Kidney (tissue), 14 donors: Measurements from ENCODE around the gene EMP1. TPM values are rescaled to one million over a fixed set of nuclear protein-coding genes. Genes with fewer than 3 reads are reported as not detected.

Experiments used
- DNase-seq, 5 donors: peaks; one replicate each; pipeline ENCODE4 v3.0.0-alpha.2; 2013 to 2020
- FAIRE-seq: peaks from 2 replicates; lab custom pipeline; 2012; peaks lifted over from hg19 to GRCh38; lab: Jason Lieb, UNC
- H3K27ac ChIP-seq, 2 donors: one replicate each; pipeline ENCODE4 v1.7.0; 2013; ENCODE audit warnings: low read depth in 2 of 2, low read length in 2 of 2, inconsistent platforms in 1 of 2
- H3K27me3 ChIP-seq: one replicate; pipeline ENCODE4 v1.7.1; 2013; ENCODE audit warnings: low read length, inconsistent platforms; ENCODE audit not compliant: control insufficient read depth, insufficient read depth
- H3K36me3 ChIP-seq, 3 donors: one replicate each; pipeline versions ENCODE4 v1.7.0 to v1.7.1; 2013; ENCODE audit warnings: low read length in 3 of 3, control low read depth in 1 of 3, inconsistent platforms in 1 of 3; ENCODE audit not compliant: insufficient read depth in 3 of 3, control insufficient read depth in 2 of 3
- H3K4me1 ChIP-seq, 3 donors: one replicate each; pipeline versions ENCODE4 v1.7.0 to v1.7.1; 2013; ENCODE audit warnings: low read length in 3 of 3, inconsistent platforms in 1 of 3, low read depth in 1 of 3; ENCODE audit not compliant: control insufficient read depth in 2 of 3, insufficient read depth in 2 of 3
- H3K4me3 ChIP-seq, 3 donors: one replicate each; pipeline versions ENCODE4 v1.7.0 to v1.8.1; 2013; ENCODE audit warnings: low read length in 3 of 3, control low read depth in 1 of 3, inconsistent platforms in 1 of 3
- H3K9ac ChIP-seq, 3 donors: one replicate each; pipeline versions ENCODE4 v1.7.0 to v1.7.1; 2013; ENCODE audit warnings: low read length in 3 of 3, control low read depth in 1 of 3, inconsistent platforms in 1 of 3
- H3K9me3 ChIP-seq, 3 donors: one replicate each; pipeline versions ENCODE4 v1.7.0 to v1.7.1; 2013; ENCODE audit warnings: low read length in 3 of 3, control low read depth in 1 of 3, inconsistent platforms in 1 of 3; ENCODE audit not compliant: control insufficient read depth in 2 of 3, insufficient read depth in 1 of 3
- intact Hi-C: fragments of 100-400 bp; cut with DNase I; formaldehyde crosslinking; loops from one replicate; pipeline ENCODE4 v1.11.1; 2022
- polyA plus RNA-seq: library from polyadenylated mRNA; stranded (reverse); fragments of 350-450 nt; fragmentation: Illumina TruSeq; extraction: RNeasy Lipid Tissue Mini Kit (QIAGEN cat#74804); gene quantifications from one replicate; pipeline ENCODE4 v1.2.3, GENCODE V29; 2014; ENCODE audit warnings: low read depth, low replicate concordance; ENCODE audit not compliant: insufficient read depth
- total RNA-seq: library from RNA; stranded (reverse); fragmentation: NEBNext Ultra II Directional; extraction: Animal tissue kit (Norgen Biotek cat#: 25700); gene quantifications from one replicate; pipeline ENCODE4 v1.2.1, GENCODE V29; 2021
- TF ChIP-seq, protein P1 (sequence below): IDR thresholded peaks from 3 replicates; pipeline ENCODE4 v1.5.1; 2012; ENCODE audit warnings: mild to moderate bottlenecking, moderate library complexity, borderline replicate concordance; ENCODE audit not compliant: insufficient read depth; ENCODE audit errors: extremely low read depth
- donor health status: control.
- donor health status: control.
- donor health status: control.
- donor health status: control.
- donor health status: control.
- donor health status: DM: yes; HTN: yes; CAD: no.
- donor health status: Normal renal cell carcinoma (clear cell type).

Gene EMP1
- total and polyA plus RNA-seq, 2 donors from 2014 or later: 45.1 to 431 TPM

DNA sequence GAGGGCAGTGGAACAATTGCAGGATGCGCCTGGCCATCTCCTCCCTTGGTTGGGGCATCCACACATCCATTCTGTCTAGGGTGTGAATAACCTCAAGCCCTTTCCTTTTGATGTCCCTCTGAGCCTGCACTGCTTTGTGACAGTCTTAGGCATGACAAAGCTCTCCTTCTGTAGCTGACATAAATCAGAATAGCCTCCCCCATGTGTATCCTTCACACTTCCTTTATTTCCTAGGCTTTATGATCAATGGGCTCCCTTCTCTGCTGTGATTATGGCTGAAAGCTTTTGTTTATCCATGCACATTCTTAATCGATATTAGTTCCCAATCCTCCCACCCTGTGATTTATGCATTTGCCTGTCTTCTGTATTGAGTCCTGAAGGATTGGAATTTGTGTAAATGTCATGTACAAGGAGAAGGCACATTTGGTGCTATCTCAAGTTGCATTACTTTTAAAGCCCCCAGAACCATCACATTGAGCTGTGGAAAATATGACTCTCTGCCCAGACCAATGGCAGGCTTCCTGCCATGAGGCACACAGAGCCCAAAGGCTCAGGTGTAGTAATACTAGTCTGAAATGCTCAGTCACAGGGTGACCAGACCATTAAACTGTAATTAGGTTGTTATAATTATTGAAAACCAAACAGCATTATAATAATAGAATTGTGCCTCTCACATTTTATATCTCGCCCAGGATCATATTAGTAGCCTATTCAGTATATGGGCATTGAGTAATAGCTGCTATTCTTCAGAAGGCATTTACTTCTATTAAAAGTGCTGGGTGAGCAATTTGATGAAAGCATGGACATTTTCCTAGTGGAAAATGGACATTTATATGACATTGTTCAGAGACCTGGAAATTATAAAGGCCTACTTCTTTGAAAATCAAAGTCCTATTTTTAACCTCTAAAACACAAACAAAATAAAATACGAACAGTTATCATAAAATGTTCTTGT, 14.0 kb downstream of the EMP1 start:
- TF ChIP-seq, protein P1, sequence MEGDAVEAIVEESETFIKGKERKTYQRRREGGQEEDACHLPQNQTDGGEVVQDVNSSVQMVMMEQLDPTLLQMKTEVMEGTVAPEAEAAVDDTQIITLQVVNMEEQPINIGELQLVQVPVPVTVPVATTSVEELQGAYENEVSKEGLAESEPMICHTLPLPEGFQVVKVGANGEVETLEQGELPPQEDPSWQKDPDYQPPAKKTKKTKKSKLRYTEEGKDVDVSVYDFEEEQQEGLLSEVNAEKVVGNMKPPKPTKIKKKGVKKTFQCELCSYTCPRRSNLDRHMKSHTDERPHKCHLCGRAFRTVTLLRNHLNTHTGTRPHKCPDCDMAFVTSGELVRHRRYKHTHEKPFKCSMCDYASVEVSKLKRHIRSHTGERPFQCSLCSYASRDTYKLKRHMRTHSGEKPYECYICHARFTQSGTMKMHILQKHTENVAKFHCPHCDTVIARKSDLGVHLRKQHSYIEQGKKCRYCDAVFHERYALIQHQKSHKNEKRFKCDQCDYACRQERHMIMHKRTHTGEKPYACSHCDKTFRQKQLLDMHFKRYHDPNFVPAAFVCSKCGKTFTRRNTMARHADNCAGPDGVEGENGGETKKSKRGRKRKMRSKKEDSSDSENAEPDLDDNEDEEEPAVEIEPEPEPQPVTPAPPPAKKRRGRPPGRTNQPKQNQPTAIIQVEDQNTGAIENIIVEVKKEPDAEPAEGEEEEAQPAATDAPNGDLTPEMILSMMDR: no peak
- Histone ChIP-seq H3K36me3 (peaks cover 0 to 18% (median 0%) of the 10 kb centered on the region in 3 donors), H3K27ac (no peak overlapping the region), H3K9me3 (no peaks in the 10 kb centered on the region), H3K9ac (no peak overlapping the region), H3K27me3 (no peaks in the 10 kb centered on the region), H3K4me1 (peaks cover 0 to 8% (median 6%) of the 10 kb centered on the region in 3 donors), H3K4me3 (no peak overlapping the region)
- intact Hi-C loops: loop anchor here (5.0 kb wide), 2 partner anchors 113 to 293 kb away; no protein-coding TSS in a partner anchor
- FAIRE-seq: no peak
- peak in 3 of 5 donors; percentile 41 to 66 (median 65) for DNase-seq

DNA sequence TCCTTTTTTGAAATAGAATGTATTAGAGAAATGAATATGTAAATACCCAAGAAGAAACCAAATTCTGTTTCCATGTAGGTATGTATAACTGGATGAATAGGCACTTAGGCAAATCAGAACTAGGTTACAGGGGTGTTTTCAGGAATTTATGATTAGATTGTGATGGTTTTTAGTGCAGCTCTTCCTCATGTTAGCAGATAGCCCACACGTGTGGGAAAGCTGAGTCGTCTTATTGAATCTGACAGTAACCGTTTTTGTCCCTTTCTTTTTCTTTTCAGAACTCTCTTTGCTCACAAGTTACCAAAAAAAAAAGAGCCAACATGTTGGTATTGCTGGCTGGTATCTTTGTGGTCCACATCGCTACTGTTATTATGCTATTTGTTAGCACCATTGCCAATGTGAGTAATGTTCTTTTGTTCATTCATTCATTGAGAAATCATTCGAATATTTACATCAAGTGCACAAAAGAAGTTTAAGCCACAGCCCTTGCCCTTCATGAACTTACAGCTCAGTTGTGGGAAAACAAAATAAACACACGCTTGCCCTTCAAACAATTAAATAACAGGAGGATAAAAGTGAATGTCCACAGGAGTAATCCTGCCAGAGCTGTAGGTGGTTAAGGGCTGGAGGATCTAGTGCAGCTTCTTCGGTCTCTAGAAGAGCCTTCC, 14.8 kb downstream of the EMP1 start:
- TF ChIP-seq, protein P1: no peak
- H3K9ac ChIP-seq: no peak overlapping the region
- intact Hi-C loops: loop anchor here (5.0 kb wide), 2 partner anchors 114 to 294 kb away; no protein-coding TSS in a partner anchor
- peaks cover 0 to 18% (median 0%) of the 10 kb centered on the region in 3 donors for H3K36me3 ChIP-seq
- no peak for FAIRE-seq
- H3K4me3 ChIP-seq: no peak overlapping the region
- H3K27me3 ChIP-seq: no peaks in the 10 kb centered on the region
- peaks cover 0 to 8% (median 6%) of the 10 kb centered on the region in 3 donors for H3K4me1 ChIP-seq
- DNase-seq: peak in 1 of 5 donors; percentile 5
- H3K9me3 ChIP-seq: no peaks in the 10 kb centered on the region
- no peak overlapping the region for H3K27ac ChIP-seq

DNA sequence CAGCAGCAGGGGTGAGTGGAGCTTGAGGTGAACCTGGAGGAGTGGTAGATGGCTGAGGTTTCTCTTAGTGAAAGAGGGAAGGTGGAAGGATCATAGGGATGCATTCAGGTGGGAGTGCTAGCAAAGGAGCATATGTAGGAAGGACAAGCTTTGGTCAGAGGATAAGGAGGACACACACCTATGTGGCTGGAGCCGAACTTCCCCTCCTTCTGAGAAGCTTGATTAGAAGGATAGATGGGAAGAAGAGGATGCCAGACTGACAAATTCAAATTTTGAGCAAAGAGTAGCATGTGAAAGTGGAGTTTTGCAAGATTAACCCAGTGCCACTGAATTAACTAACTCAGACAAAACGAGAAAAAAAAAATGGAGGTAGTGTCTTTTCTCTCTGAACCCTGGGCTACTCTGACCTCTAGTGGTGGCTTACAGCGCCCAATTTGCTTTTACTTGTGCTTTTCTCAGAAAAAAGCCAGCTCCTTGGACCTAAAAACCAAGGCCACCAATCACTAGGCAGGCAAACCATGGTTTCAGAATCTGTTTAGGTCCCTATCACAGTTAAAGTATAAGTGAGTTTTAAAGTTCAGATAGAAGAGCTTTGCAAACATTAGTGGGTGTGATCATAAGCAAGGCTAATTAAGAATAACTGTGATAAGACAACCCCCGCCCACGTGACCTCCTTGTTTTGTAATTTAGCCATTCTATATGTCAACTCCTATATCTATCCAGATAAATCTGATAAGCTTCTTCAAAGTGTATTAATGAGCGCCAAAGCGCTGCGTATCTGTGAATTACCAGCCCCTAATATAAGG, 15.5 kb downstream of the EMP1 start:
- no peak overlapping the region for H3K9ac ChIP-seq
- H3K4me1 ChIP-seq: peaks cover 0 to 8% (median 6%) of the 10 kb centered on the region in 3 donors
- H3K36me3 ChIP-seq: peaks cover 0 to 18% (median 0%) of the 10 kb centered on the region in 3 donors
- intact Hi-C loops: loop anchor here (5.0 kb wide), 2 partner anchors 115 to 295 kb away; no protein-coding TSS in a partner anchor
- FAIRE-seq: peak; percentile 29
- H3K4me3 ChIP-seq: no peak overlapping the region
- H3K27me3 ChIP-seq: no peaks in the 10 kb centered on the region
- TF ChIP-seq, protein P1: peak; percentile 82
- peak in 4 of 5 donors; percentile 75 to 93 (median 88) for DNase-seq
- no peak overlapping the region for H3K27ac ChIP-seq
- H3K9me3 ChIP-seq: no peaks in the 10 kb centered on the region
